ENCODE data around the gene STK40.

STK40 gene

DNA sequence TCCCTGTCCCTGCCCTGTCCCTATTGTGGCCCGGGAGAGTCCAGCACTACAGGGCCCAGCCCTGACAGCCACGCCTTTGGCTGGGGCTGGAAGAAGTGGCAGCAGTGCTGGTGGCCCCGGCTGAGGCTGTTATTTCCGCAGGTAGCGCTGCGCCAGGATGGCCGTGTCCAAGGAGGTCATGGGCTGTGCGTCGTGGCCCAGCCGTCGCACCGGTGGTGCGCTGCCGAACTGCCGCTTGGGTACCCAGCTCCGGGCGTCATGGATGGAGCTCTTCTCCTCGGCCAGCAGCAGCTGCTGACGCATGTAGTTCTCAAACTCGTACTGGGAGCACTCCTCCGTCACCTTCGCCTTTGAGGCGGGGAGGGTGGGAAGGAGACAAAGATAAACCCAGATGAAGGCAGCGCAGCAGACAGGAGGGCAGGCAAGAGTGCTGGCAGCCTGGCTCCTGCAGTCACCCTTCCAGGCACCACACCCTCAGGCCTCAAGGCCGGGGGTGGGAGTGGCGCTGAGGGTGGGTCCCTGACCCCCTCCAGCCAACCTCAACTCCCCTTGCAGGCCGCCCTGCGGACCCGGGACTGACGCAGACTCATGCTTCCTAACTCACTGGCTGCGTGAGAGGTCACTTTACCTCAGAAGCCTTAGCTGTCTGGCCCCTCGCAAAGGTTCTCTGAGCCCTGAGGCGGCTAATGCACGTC is 44.0 kb downstream of the STK40 start:
- DNase-seq, result no peak

DNA sequence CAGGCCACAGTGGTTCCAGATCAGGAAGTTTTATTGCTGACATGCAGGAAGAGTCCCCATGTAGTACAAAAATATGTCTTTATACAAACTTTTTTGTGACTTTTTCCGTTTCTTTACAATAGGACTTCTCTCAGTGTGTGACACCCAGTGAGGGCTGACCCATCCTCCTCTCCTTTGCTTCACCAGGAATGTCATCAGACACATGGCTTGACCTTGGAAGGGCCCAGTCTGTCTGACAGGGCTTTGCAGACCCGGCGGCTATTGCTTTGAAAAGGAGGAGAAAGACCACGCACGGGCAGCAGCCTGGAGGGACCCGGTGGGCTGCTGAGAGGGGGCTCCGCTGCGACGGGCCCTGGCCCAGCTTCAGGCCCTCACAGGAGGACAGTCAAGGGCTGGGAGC is 46.1 kb downstream of the STK40 start:
- no peak for DNase-seq

DNA sequence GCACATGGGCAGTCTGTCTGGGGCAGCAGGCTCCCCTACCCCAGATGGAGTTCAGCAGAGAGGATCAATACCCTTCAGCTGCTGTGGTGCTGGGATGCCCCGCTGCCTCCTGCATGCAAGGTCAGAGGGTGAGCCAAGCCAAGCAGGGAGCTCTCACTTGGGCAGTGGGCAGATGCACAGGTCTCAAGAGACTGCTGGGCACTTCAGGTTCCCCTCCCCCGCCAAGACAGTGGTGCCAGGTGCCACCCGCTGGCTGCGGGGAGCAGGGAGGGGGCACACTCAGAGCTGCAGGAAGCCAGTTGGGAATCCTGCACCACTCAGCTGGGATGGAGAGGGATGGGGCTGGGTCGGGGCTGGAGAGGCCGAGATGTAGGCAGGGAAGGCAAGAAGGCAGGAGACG is 46.5 kb downstream of the STK40 start:
- DNase-seq, result no peak

DNA sequence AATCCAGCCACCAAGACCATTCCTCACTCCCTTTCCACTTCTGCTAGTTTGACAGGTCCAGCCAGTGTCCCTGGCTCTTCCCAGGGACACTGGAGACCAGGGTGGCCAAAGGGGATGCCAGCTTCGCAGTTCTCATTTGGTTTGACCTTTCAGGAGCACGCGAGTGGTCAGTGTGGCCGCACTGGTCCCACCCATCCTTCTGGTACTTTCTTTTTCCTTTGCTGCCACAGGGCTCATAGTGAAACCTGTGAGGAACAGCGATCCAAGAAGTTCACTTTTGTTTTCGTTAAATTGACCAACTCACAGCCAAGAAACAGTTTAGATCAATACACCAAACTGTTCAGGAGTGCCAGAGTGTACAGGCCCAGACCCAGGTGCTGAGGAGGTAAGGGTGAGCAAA is 47.9 kb downstream of the STK40 start:
- DNase-seq, result no peak

DNA sequence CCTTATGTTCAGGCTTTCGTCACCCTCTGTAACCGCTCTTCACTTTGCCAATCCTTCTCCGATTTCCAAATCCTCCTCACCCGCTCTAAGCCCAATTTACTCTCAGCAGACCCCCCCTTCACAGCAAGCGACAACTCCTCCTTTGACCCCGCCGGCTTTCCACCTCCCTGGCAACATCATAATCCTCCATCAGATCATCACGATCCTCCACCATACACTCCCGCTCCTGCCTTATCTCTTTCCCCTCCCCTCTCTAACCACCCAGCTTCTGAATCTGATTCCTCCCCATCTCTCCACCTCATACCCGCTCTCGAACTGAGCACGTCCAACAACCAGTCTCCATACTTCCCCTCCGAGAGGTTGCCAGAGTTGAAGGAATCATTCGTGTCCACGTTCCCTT is 54.8 kb downstream of the STK40 start:
- no peak for DNase-seq

DNA sequence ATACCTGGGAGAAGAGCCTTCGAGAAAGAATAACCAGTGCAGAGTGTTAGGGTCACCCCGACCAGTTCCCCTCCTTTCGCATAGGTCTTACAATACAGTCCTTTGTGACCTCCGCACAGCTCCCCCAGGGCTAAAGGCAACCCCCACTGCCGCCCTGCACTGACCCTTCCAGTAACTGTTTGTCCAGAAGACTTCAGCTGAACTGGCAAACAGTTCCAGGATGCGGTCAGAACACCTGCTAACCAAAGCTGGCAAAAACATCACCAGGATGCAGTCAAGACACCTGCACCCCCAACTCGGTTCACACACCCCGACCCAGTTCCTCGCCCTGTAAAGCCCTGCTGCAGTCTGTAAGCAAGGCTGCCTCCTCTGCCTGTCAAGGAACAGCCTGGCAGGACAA is 55.9 kb downstream of the STK40 start:
- no peak for DNase-seq

DNA sequence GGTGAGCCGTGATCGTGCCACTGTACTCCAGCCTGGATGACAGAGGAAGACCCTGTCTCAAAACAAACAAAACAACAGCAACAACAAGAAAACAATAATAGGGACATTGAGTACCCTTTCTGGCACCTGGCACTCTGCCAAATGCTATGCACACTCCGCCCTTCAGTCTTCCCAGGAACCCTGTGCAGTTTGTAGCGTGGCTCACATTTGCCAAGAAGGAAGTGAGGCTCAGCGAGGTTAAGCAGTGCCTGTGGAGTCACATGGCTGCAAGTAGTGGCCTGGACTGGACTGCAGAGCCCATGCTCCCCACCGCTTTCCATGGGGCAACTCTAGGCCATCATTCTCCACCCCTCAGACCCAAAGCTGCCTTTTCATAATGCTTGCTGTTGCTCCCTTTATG is 57.0 kb downstream of the STK40 start:
- no peak for DNase-seq

DNA sequence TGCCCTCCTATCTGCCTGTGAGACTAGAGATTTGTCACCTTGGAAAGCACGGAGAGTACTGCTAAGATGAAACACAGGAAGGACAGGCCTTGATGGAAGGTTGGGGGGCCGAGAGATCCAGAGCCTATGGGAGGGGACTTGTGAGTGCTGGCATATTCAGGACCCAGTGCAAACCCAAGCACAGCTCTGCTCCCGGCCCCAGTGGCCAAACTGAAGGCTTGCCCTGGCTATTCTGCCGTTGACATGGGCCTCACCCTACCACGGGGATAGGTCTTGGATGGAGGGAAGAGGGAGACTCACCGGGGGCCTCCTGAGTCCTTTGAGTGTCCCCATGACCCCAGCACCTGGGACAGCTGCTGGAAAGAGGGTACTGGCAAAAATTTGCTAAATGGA is 57.6 kb downstream of the STK40 start:
- DNase-seq, result no peak

DNA sequence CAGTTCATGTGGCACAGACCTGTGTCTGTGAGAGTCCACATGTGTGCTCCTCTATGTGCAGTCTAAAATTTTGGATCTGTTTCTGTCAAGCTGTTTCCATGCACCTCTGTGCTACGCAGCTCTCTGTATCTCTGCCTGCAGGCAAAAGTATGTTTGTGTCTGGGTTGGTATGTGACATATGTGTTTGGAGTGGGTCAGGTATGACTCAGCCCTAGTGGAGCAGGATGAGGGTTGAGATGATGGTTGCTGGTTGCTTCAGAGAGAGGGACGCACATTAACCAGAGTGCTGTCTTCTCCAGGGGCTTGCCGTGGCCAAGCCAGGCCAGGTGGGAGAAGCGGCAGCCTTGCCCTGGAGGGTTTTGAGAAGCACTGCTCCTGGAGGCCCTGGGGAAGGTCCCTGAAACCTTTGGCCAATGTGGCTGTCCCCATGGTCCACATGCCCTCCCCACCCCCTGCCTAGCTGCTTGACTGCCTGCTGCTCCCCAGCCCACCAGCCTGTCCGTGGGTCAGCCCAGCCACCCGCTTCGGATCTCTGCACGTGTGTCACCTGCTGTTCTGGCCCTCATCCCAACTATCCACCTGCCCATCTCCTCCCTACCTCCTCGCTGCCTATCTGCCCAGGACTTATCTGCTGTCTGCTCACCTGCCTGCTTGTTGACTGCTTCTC is 58.2 kb downstream of the STK40 start:
- no peak for DNase-seq

DNA sequence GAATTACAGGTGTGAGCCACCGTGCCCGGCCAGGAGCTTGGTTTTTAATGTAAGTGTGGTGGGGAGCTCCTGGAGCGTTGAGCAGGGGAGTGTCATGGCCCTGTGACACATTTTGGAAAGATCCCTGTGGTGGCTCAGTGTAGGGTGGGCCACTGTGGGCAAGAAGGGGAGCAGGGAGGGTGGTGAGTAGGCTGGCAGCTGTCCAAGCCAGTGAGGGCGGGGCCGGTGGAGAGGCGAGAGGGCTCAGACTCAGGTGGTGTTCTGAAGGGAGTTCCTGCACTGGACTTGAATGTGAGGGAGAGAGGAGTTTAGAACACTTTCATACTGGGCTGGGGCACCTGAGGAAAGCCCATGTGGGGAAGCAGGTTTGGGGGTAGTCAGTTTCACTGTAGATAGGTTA is 59.2 kb downstream of the STK40 start:
- no peak for DNase-seq

DNA sequence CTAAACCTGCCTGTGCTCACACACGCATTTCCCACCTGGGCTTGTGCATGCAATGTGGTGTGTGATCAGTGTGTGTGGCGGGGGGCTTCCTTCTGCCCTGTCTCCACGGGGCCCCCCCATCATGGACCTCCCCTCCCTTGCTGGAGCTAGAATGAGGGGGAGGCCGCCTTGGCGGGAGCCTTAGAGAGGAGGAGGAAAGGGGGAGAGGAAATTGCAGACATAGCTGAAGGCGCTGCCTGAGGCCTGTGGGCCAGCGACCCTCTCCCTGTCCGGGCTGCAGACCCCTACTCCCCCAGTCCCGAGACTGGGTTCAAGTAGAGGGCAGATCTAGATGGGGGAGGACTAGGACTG is 61.4 kb downstream of the STK40 start:
- no peak for DNase-seq

DNA sequence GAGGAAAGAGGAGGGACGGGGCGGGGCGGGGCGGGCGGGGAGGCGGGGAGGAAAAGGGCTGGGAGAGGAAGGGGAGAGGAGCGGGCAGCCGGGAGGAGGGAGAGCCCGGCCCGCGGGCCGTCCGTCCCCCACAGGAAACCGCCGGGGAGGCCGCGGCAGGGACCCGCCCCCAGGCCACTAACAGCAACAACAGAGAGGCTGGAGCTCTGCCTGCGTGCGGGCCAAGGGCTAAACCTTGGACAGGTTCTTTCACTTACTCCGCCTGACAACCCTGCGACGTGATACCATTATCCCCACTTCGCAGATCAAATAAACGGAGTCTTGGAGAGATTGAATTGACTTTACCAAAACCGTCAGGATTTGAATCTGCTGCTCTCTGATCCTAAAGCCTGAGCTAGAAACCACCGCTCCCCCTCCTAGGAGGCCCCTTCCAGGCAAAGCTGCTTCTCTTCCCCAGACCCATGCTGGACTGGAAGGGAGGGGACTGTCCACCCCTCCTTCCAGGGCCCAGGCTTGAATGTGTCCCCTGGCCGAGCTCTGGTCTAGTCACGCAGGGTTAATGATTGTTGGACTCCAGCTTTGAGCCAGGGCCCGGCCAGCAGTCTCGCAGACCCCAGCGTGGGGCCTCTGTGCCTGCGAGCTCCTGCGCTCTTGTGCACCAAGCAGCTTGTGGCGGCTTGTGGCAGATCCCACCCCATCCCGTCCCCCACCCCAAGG is 61.9 kb downstream of the STK40 start, which contains the start of gene EVA1B:
TSS of gene EVA1B (minus strand) at position 10 of the 717 bp plus-strand sequence. CDS start 608 bp downstream, outside the sequence.
- DNase-seq, result no peak

DNA sequence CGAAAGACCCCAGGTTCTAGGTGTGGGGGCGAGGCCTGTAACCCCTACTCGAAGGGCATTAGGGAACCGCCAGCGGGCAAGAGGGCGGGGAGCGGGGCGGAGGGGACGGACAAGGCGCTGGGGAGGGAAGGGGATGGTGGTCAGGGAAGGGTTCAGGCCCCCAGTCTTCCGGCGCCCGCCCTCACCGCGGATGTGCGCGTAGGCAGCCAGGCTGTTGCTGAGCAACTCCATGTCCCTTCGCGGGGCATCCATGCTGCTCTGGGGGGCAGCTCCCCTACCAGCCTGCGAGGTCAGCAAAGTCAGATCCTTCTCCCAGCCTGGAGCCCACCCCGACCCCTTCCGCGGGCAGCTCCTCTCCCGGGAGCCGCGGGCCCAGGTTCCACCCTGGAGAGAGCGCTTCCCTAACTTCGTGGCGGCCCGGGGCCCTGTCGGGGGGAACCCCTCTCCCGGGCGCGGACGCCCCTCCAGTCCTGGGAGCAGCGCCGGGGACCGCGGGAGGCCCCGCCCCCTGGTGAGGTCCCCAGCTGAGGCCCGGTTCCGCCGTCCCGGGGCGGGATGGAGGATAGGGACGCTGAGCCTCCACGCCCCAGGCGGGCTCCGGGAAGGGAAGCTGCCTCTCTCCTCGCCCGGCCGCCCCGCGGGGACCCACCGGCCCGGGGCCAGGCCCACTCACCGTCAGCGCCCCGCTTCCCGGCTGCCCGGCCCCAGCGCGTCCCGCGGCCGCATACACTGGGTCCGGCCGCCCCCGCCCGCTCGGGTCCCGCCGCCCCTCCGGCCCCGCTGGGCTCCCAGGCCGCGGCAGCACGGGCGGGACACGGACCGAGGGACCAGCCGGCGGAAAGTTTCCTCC is 62.7 kb downstream of the STK40 start:
- DNase-seq, result no peak

DNA sequence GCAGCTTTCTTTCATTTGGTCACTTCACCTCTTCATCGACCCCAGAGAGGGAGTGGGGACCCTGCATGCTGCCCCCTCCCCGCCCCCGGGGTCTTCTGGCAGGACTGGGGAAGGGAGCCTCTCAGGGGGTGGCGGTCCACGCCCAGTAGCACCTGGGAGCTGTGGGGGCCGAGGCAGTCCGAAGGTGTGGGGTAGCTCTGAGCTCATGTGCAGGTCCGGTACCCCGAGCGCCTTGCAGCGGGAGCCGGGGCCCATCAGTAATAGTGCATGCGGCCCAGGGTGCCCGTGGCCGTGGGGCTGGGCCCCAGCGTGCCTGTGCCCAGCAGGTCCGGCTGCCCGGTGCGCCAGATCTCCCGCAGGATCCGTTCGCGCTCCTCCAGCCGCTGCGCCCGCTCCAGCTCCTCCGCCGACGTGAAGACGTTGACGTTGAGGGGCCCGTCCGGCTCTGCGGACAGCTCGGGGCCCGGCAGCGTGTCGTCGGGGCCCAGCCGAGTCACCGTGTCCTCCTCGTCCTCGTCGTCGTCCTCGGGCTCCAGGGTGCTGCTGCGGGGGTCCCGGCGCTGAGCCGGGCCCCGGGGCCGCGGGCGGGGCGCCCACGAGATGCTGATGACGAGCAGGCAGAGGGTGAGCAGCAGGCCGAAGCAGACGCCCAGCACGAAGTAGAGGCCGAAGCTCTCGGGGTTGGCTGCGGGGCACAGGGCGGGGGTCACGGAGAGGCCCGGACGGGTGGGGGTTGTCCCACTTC is 63.5 kb downstream of the STK40 start:
- DNase-seq, result no peak

DNA sequence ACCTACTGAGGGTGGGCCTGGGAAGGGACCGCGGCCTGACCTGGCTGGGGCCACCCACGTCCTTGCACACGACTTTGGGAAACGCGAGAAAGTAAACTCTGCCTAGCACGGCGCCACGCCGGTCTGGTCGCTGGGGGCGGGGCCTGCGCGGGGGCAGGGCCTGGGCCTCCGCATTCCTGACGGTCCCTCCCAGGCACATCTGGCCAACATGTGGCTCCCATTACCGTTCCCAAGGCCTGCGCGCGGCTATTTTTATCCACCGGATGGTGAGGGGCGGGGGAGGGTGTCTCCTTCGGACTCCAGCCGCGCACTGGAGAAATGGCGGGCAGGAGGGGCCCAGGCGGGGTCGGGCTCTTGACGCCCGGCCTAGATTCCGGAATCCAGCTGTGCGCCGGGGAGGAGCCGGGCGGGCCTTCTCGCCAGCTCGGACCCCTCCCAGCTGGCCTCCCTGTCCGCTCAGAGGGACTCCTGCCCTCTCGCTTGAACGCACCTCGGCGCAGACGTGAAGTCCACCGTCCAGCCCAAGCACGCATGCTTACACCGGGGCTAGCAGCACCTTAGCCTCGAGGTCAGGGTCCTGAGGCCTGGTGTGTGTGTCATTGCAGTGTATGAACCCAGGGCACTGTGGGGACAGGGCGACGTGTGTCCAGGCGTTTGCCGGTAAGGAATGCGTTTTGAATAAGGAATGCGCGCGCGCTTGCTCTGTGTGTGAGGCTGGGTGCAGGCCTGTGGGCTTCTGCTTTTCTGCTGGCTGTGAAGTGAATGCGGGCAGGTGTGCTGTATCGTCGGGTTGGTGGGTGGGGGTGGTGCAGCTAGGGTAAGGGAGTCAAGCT is 64.4 kb downstream of the STK40 start:
- DNase-seq, result no peak

DNA sequence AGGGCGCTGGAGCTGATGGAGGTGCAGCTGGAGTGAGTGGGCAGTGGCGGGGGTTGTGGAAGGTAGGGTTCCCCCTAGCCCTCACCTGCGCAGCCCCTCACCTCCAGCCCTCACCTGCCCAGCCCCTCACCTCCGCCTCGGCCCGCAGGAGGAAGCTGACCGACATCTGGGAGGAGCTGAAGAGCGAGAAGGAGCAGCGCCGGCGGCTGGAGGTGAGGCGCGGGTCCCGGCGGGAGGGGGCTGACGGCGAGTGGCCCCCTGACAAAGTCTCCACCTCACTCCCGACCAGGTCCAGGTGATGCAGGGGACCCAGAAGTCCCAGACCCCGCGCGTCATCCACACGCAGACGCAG is 65.0 kb downstream of the STK40 start:
- DNase-seq, result no peak

DNA sequence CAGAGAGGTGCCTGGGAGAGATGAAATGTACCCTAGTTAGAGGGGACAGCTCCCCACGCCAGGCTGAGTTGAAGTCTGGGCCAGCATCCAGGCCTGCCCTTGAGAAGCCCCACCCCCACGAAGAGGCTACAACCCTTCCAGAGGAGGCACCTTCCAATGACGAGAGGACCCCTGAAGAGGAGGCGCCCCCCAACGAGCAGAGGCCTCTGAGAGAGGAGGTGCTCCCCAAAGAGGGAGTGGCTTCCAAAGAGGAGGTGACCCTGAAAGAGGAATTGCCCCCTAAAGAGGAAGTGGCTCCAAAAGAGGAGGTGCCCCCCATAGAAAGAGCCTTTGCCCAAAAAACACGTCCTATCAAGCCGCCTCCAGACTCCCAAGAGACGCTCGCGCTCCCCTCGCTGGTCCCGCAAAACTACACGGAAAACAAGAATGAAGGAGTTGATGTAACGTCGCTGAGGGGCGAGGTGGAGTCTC is 65.4 kb downstream of the STK40 start:
- DNase-seq, result no peak

DNA sequence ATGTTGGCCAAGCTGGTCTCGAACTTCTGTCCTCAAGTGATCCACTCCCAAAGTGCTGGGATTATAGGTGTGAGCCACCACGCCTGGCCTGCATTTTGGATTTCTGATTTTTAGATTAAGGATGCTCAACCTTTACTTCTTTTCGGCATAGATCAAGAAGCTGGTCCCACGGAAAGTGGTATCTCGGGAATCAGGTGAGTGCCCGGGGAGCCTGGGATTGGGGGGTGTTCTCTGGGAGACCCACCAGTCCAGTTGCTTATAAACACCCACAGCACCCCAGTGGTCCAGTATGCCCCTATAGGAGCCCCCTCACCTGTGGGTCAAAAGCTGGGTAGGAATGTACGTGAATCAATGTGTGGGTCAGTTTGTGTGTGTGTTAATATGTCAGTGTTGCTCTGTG is 76.3 kb downstream of the STK40 start:
- DNase-seq, result no peak

DNA sequence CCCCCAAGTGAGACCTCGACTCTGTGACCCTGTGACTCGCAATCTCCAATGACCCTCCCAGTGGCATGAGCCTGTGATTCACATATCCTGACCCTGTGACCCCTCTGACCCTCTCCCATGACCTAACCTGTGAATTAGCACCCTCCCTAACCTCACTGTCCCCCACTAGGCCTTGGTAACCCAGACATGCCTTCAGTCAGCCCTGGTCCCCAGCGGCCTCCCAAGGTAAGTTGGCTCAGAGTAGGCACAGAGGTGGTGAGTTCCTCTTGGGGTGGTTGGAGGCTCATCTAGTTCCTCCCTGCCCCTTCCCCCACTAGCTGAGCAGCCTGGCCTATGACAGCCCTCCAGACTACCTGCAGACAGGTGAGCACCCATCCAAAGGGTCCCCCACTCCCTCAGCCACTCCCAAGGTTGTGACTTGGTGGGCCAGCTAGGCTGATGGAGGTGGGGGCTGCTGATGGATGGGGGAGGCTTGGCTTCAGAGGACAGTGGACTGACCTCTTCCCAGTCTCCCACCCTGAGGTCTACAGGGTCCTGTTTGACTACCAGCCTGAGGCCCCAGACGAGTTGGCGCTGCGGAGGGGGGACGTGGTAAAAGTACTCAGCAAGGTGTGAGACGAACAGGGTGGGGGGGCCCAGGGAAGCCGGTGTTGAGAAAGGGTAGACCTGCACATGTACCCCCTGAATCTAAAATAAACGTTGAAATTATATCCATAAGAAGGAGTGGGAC is 78.0 kb downstream of the STK40 start:
- no peak for DNase-seq

DNA sequence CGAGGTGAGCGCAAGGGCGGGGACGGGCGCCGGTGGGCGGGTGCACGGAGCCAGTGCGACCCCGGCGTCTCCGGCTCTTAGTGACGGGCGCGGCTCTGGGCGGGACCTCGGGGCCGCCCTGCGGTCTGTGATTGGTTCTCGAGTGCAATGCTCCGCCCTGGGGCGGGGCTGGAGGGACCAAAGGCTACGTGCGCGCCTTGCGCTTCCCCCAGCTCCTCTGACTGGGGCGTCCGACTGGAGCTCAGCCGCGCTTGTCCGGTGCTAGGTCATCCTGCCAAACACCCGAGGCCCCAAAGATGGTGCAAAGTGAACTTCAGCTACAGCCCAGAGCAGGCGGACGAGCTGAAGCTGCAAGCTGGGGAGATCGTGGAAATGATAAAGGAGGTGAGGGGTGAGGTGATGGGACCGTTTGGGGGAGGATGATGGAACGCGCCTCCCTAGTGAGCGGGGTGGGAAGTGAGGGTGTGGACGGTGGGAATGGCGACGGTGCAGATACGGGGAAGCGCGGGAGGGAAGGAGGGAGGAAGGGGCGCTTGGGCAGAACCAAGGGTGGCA is 78.7 kb downstream of the STK40 start:
- peak; percentile 84 for DNase-seq
